Measurements from ENCODE around the gene CMAS.
"Not testable (repeated sequence)": the region's sequence is repeated elsewhere in the genome, so short reads cannot be mapped to it uniquely, and the experiment has no call there.

The CMAS gene

GRCh38 chr12:22047494-22047893 is 1.5 kb downstream of the CMAS start:
- no peak for DNase-seq (ENCODE audit: low read depth)

DNA sequence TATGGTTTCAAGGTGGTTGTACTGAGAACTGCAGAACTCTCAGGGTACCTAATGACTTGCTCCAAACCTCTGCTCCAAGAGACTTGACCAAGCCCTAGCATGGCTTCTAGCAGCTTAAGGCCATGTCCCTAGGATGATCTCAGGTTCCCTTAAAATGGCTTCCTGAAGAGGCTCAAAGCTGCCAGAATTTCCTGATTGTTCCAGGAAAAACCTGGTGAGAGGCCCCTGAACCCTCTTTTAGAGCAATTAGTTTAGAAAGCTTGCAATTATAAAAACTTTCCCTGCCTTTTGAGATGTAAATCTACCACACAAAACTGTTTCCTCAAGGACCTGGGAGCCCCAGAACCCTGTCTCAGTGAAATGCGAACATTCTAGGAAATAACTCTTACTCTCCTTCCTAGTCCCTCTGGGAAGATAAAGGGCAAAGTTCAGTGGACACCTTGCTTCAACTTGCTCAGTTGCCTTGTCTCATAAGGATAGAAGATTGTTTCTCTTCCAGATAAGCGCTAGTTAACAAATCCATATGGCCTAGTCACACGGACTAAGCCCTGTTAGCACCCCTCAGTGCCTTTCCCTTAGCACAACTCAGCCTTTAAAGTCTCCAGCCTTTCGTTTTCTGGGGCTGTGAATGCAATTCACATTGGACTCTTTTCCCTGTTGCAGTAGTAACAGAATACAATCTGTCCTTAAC is 2.5 kb downstream of the CMAS start:
- DNase-seq (ENCODE audit: low read depth), result no peak

DNA sequence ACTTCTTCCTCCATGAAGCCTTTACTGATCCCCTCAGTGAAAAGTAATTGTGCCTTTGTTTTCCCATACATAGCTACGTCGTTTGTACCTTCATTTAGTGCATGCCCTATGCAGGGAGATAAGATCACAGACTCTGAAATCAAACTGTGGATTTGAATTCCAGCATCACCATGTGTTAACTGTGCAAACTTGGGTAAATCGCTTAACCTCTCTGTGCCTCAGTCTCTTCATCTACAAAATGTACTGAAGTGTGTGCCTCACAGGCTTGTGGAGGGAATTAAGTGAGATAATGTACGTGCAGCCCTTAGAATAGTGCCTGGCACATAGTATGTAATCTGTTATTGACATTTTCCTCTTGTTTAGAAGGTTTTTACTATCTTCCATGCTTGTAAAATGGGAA is 4.1 kb downstream of the CMAS start:
- no peak for DNase-seq (ENCODE audit: low read depth)

DNA sequence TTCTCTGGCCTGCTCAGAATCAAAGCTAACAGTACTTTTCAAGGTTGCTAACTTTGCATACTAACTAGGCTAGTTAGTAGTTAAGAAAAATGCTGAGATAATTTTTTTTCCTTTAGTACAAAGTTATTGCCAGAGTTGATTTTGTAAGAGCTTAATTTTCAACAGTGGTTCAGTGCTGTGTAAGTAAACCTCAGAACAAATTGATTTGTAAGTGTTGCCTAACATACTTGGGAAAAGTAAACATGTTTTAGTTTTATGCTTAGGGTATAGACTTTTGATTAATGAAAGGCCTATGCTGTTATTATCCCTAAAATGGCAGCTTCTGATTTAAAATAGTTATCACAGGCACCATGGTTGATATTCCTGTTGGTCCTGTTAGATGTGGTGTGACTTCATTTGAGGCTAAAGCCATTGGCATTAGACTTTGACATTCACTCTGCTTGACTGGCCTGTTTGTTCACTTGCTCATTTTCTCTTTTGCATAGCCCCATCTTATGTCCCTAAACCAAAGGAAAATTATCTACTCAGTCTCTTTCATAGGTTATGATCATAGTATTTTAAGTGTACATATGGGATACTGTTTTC is 5.2 kb downstream of the CMAS start:
- no peak for DNase-seq (ENCODE audit: low read depth)

- not testable (repeated sequence) for DNase-seq (ENCODE audit: low read depth)
Observed at GRCh38 chr12:22052994-22053393, 7.0 kb downstream of the CMAS start.

DNA sequence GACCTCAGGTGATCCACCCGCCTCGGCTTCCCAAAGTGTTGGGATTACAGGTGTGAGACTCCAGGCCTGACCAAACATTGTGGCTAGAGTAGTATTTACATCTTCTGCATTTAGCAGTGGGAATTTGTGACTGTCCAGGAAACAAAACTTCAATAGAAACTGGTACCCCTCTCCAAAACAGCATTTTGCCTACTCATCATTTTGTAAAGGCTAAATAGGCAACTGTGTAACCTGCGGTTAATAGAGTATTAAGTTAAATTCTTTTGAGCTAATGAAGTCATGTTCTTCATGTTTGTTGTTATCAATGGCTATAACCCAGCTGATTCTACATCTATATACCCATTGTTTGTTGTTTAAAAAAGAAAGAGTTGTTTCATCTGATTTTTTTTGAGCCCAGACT is 8.1 kb downstream of the CMAS start:
- no peak for DNase-seq (ENCODE audit: low read depth)

DNA sequence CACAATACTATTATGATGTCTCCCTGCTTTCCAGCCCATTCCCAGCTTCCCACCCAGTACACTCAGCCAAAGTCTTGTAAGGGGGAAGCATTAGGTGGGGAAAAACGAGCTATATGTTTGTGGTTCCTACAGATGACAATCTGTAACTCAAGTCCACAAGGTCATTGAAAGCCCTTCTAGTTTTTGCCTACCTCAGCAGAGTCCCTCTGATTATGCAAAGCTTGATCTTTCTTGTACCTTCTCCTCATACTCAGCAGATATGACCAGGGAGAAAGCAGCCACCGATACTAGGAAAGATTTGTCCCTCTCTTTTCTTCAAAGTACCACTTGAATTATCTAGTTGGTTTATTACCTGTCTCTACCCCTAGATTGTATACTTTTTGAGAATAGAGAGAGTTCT is 10.6 kb downstream of the CMAS start:
- no peak for DNase-seq (ENCODE audit: low read depth)

- no peak for DNase-seq (ENCODE audit: low read depth)
Observed at GRCh38 chr12:22059976-22060647, 14.1 kb downstream of the CMAS start.

DNA sequence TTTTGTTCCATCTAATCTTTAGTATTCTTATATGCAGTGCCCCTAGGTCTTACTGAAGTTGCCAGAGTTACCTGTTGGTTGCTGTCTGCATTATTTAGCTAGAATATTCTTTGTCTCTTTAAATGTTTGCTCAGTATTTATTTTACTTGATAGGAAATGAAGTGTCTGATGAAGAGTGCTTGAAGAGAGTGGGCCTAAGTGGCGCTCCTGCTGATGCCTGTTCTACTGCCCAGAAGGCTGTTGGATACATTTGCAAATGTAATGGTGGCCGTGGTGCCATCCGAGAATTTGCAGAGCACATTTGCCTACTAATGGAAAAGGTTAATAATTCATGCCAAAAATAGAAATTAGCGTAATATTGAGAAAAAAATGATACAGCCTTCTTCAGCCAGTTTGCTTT is 18.9 kb downstream of the CMAS start:
- DNase-seq (ENCODE audit: low read depth), result no peak

- DNase-seq (ENCODE audit: low read depth), result no peak
Observed at GRCh38 chr12:22066310-22066709, 20.3 kb downstream of the CMAS start.

DNA sequence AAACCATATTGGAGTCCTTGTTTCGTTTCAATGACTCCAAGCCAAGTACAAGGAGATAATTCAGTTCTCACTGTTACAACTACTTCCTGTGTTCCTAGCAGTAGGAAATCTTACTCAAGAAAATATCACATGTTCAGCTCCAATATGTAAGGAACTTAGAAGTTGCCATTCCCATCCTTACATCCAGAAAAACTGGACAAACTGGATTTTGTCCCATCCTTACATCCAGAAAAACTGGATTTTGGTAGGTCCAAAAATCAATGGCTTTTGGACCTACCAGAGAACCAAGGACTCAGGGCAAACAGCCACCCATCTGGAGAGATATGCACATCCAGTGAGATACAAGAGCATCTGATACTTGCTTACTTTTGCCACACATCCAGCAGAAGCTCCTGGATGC is 23.8 kb downstream of the CMAS start:
- no peak for DNase-seq (ENCODE audit: low read depth)

DNA sequence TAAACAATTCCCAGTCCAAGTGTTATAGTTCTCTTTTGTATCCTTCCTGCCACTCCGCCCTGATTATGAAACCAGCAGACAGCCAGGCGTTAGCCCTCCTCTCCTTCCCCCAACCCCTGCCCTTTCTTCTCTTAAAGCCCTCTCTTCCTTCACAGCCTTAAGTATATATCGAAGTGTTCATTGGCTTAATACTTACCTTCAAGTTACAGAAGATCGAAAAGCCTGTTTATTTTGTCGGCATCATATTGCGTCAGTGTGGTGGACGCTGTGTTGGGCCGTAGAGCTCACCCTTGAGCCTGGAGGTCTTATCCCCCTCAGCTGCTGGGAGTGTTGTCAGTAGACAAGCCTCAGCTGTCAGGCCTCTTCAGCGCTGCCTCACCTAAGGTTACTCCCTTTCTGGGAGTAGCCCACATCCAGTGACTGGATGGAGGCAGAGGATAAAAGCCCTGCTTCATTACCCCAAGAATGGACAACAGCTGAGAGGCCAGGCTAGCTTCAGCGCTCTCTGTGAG is 36.2 kb downstream of the CMAS start:
- no peak for DNase-seq (ENCODE audit: low read depth)

DNA sequence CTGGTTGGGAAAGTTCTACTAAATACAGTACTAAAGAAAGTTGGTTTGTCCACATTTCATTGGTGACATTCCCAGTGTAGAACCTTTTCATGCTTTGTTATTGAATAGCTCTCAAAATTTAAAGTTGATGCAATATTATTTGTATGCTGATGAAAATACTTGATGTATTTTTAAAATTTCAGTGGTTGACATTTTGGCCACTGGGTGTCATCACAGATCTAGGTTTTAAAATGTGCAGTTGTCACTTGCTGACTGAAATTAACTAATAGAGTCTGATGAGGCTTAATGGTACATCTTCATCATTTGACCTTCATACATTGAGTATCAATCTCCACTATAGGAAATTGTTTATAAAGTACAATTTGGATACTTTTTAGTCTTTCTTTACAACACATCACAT is 37.1 kb downstream of the CMAS start:
- DNase-seq (ENCODE audit: low read depth), result no peak

GRCh38 chr12:22084852-22085251 is 38.8 kb downstream of the CMAS start:
- no peak for DNase-seq (ENCODE audit: low read depth)

DNA sequence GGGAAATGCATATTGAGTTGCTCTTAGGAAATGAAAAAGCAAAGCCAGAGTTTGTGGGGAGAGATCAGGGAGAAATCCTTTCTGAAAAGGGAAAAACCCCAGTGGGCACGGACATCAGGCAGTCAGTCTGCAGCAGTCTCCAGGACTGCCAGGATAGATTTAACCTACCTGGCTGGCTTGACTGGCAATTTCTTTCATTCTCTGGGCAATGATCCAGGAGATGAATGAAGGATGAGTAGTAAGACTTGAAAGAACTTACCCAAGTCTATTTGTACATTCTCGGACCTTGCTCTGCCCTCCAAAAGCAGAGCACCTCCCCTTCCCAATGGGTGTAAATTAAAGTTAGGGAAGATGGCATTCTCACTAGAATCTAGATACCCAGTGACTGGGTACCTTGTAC is 42.9 kb downstream of the CMAS start:
- no peak for DNase-seq (ENCODE audit: low read depth)

- no peak for DNase-seq (ENCODE audit: low read depth)
Observed at GRCh38 chr12:22089486-22089885, 43.5 kb downstream of the CMAS start.

GRCh38 chr12:22099062-22099461 is 53.0 kb downstream of the CMAS start:
- DNase-seq (ENCODE audit: low read depth), result not testable (repeated sequence)

- DNase-seq (ENCODE audit: low read depth), result no peak
Observed at GRCh38 chr12:22100958-22101748, 55.1 kb downstream of the CMAS start.

- DNase-seq (ENCODE audit: low read depth), result no peak
Observed at GRCh38 chr12:22101749-22102243, 55.8 kb downstream of the CMAS start.

GRCh38 chr12:22103418-22103817 is 57.4 kb downstream of the CMAS start:
- no peak for DNase-seq (ENCODE audit: low read depth)

- no peak for DNase-seq (ENCODE audit: low read depth)
Observed at GRCh38 chr12:22105542-22105941, 59.5 kb downstream of the CMAS start.

DNA sequence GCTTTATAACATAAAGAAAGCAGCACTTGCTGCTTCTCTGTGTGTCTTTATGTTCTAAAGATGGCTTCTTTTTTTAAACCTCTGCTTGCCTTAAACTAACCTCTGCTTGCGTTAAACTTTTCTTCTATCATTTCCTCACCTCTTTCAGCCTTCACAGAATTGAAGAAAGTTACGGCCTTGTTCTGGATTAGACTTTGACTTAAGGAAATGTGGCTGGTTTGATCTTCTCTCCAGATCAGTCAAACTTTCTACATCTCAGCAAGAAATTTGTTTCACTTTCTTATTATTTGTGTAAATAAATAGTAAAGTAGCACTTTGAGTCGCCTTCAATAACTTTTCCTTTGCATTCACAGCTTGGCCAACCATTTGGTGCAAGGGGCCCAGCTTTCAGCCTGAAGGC is 64.2 kb downstream of the CMAS start:
- DNase-seq (ENCODE audit: low read depth), result no peak
